ENCODE results near the gene COL11A1. TPM values are rescaled to one million over a fixed set of nuclear protein-coding genes. Genes with fewer than 3 reads are reported as not detected.
"Not testable (repeated sequence)": the region's sequence is repeated elsewhere in the genome, so short reads cannot be mapped to it uniquely, and the experiment has no call there.

The COL11A1 gene
- total RNA-seq, 1 donor from 2014 or later, result 19.0 TPM

DNA sequence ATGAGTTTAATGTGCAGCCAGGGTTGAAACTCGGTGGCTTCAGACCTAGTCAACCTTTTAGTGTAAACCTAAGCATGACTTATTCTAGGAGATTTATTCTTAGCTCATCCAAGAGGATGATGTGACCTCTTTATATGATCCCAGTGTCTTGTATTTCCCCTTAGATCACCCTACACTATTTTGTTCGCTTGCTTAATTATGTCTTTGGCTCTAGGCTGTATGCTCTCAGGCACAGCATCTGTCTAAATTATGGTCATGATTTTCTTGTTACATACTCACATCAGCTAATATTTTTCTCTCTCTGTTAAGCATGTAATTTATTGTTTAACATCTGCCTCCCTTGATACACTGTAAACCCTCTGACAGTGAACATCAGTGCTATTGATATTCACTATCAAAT is 19.1 kb downstream of the COL11A1 start:
- ATAC-seq (no peak), DNase-seq (ENCODE audit: low spot score) (no peak)
- intact Hi-C loops (cut with DNase I), result no loop called here

- DNase-seq (ENCODE audit: low spot score) (no peak), ATAC-seq (no peak)
- intact Hi-C loops (cut with DNase I), result no loop called here
These were observed 21.1 kb downstream of the COL11A1 start for GRCh38 chr1:103087256-103087655.

DNA sequence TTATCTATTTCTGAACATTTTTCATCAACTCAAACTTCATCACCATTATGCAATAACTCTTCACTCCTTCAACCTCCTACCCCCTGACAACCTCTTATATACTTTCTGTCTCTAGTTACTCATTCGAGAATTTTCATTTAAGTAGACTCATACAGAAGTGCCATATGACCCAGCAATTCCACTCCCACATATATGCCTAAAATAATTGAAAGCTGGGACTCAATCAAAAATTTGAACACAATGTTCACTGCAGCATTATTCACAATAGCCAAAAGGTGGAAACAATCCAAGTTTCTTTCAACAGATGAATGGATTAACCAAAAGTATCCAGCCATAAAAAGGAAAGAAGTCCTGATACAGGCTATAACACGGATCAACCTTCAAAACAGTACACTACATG is 24.1 kb downstream of the COL11A1 start:
- DNase-seq (ENCODE audit: low spot score) (no peak), ATAC-seq (no peak)

DNA sequence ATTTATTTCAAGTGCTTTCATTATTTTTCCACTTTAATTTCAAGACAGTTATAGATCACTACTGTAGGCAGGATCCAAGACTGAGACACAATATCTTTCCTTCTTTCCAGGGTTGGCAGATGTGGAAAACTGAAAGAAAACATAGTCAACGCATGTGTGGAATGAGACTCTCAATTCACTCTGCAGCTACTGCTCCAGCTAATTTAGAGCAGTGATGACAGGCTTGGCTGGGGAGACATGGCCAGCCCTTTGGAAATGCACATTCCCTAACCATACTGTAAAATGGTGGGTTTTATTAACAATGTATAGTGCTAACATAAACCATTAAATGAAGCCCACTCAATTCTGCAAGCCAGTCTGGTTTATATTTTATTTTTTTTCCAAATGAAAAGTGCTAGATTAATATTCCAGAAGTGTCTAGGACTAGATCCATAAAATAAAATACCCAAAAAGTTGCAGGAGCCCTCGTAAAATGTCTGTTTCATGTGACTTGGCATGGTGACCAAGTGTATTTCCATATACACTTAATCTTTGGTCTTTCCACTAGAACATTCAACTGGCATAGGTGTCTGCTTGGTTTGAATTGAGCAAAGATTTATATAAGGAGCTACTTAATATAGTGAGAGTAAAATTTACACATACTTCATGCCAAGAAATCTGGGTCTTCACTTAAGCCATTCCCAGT is 32.9 kb downstream of the COL11A1 start:
- no peak for DNase-seq (ENCODE audit: low spot score)
- intact Hi-C loops (cut with DNase I), result no loop called here
- ATAC-seq, result no peak

More for the DNA sequence above, 24.1 kb downstream of the COL11A1 start:
- intact Hi-C loops (cut with DNase I), result no loop called here

- intact Hi-C loops (cut with DNase I), result no loop called here
- no peak for DNase-seq (ENCODE audit: low spot score)
- ATAC-seq, result no peak
These were observed 34.1 kb downstream of the COL11A1 start for GRCh38 chr1:103074224-103074623.

- DNase-seq (ENCODE audit: low spot score) (no peak), ATAC-seq (no peak)
- intact Hi-C loops (cut with DNase I), result no loop called here
These were observed 39.1 kb downstream of the COL11A1 start for GRCh38 chr1:103069201-103069600.

DNA sequence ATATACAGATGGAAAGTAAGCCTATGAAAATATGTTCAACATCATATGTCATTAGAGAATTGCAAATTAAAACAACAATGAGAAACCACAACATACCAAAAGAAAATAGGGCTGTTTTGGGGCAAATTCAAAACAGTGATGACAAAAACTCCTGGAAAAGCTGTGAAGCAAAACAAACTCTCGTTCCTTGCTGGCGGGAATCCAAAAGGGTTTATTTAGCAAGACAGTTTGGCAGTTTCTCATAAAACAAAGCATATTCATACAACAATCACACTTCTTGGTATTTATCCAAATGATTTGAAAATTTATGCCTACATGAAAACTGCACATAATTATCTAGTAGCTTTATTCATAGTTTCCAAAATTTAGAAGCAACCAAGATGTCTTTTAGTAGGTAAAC is 44.4 kb downstream of the COL11A1 start:
- no peak for ATAC-seq
- intact Hi-C loops (cut with DNase I), result no loop called here

GRCh38 chr1:103058391-103058790 is 49.9 kb downstream of the COL11A1 start:
- ATAC-seq, result peak; percentile 20
- intact Hi-C loops (cut with DNase I), result no loop called here
- no peak for DNase-seq (ENCODE audit: low spot score)

More for the DNA sequence above, 44.4 kb downstream of the COL11A1 start:
- DNase-seq (ENCODE audit: low spot score), result no peak

- ATAC-seq, result peak; percentile 74
- intact Hi-C loops (cut with DNase I), result no loop called here
- DNase-seq (ENCODE audit: low spot score), result no peak
These were observed 51.9 kb downstream of the COL11A1 start for GRCh38 chr1:103056423-103056822.

DNA sequence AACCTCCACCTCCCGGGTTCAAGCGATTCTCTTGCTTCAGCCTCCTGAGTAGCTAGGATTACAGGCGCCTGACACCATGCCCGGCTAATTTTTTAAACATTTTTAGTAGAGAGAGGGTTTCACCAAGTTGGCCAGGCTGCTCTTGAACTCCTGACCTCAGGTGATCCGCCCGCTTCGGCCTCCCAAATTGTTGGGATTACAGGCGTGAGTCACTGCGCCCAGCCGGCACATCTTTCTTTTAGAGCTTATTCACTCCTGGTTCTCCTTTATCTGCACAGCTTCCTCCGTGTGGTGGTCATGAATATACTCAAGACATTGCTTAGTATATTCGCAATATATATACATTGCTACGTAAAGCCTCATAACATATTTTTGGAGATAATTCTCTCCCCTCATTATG is 80.2 kb downstream of the COL11A1 start:
- intact Hi-C loops (cut with DNase I), result not testable (repeated sequence)

DNA sequence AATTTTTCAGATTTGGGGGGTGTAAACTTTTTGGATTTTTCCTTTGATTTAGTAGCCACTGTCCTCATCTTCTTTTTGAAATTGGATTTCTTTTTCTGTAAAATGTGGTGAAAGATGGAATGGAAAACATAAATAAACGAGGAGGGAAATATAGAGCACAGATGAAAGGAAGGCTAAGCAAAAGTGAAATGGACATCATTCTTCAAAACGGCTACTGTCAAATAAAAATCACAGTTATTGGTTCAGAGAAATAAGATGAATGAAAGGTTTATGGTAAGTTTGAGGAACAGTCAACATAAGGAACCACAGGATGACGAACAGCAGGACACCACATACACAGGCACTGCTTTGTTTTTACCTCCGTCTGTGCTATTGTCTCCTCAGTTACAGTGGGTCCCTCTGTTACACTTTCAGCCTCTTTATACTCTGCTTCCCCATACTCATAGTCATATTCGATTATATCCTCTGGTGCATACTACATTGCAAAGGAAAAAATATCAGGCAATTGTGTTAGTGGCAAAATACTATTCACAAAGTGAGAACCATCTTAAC is 82.4 kb downstream of the COL11A1 start:
- ATAC-seq (no peak), DNase-seq (ENCODE audit: low spot score) (no peak)
- intact Hi-C loops (cut with DNase I), result no loop called here

More for the DNA sequence above, 80.2 kb downstream of the COL11A1 start:
- DNase-seq (ENCODE audit: low spot score); ATAC-seq: not testable (repeated sequence)

GRCh38 chr1:103024051-103024450 is 84.3 kb downstream of the COL11A1 start:
- intact Hi-C loops (cut with DNase I), result no loop called here
- DNase-seq (ENCODE audit: low spot score), result no peak
- ATAC-seq, result no peak

DNA sequence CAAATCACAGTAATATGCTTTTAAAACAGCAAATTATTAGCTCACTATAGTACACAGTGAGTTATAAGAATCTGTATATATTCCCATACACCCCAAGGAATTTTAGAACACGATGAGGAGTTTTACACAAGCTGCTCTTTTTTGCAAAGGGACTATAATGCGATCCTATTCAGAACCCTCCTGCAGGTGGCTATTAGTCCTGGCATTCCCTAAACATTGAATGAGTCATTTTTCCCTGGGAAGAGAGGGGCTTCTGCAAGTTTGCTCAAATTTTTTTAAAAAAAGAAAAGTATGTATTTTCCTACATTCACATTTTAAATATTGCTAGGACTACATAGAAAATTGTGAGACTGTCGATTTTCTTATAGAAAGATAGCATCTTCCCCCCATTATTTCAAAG is 106.3 kb downstream of the COL11A1 start:
- DNase-seq (ENCODE audit: low spot score), result no peak
- intact Hi-C loops (cut with DNase I), result no loop called here

GRCh38 chr1:102978874-102979273 is 129.4 kb downstream of the COL11A1 start:
- DNase-seq (ENCODE audit: low spot score), result no peak
- intact Hi-C loops (cut with DNase I), result no loop called here
- no peak for ATAC-seq

More for the DNA sequence above, 106.3 kb downstream of the COL11A1 start:
- ATAC-seq, result no peak

GRCh38 chr1:102977292-102977691 is 131.0 kb downstream of the COL11A1 start:
- DNase-seq (ENCODE audit: low spot score) (no peak), ATAC-seq (no peak)
- intact Hi-C loops (cut with DNase I), result no loop called here

- intact Hi-C loops (cut with DNase I), result no loop called here
- DNase-seq (ENCODE audit: low spot score) (no peak), ATAC-seq (no peak)
These were observed 137.7 kb downstream of the COL11A1 start for GRCh38 chr1:102970496-102971078.

GRCh38 chr1:102967786-102968185 is 140.5 kb downstream of the COL11A1 start:
- intact Hi-C loops (cut with DNase I), result no loop called here
- ATAC-seq (no peak), DNase-seq (ENCODE audit: low spot score) (no peak)

- ATAC-seq (no peak), DNase-seq (ENCODE audit: low spot score) (no peak)
- intact Hi-C loops (cut with DNase I), result no loop called here
These were observed 146.8 kb downstream of the COL11A1 start for GRCh38 chr1:102961549-102961948.

GRCh38 chr1:102954576-102954975 is 153.7 kb downstream of the COL11A1 start:
- DNase-seq (ENCODE audit: low spot score) (no peak), ATAC-seq (no peak)
- intact Hi-C loops (cut with DNase I), result no loop called here

- no peak for ATAC-seq
- intact Hi-C loops (cut with DNase I), result no loop called here
These were observed 155.9 kb downstream of the COL11A1 start for GRCh38 chr1:102952400-102952799.

DNA sequence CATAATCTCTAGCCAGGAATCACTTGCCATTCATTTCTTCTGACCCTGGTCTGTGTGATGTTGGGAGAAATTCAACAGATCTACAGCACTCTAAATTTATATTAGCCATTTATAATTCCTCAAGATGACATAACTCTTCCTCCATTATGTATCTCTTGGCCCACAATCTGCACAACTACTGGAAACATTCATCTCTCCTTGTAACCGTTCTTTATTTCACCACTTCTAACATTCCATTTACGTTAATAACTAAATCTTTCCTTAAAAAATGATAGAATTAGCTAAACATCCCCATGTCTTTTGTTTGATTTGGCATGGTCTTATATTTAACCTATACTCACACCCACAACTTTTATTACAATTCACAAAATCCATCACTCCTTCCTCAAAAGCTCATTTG is 166.0 kb downstream of the COL11A1 start:
- ATAC-seq, result no peak
- intact Hi-C loops (cut with DNase I), result no loop called here
- DNase-seq (ENCODE audit: low spot score), result no peak

More at GRCh38 chr1:102952400-102952799, 155.9 kb downstream of the COL11A1 start:
- no peak for DNase-seq (ENCODE audit: low spot score)
